ENCODE data around the gene PML.
"Not testable (repeated sequence)": the region's sequence is repeated elsewhere in the genome, so short reads cannot be mapped to it uniquely, and the experiment has no call there.

Gene PML

DNA sequence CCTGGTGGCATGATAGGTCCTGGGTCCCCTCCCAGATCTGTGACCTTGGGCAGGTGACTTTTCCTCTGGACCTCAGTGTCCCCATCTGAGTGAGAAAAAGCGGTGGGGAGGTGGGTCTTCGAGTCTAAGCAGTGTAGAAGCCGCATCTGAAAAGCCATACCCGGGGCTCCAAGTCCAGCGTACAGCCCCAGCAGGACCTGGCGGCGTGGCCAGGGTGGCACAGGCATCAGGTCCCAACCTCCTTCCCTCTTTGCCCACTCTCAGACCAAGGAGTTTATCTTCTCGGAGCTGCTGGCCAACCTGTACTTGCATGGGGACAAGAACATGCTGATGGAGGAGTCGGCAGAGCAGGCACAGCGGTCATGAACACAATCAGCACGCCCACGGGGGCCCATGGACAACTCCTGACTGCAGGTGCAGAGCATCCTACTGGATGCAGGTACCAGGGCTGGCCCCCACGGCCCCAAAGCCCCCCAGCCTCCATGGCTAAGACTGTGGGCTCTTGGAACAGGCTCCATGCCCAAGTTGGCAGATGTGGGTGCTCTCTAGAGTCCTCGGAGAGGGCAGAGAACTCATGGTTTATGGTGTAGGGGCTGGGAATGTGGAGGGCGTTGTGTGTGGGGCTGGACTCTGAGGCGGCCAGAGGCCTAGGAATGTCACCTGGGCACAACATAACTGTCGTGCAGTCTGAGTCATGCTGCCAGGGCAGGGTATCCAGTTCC is 69.1 kb downstream of the PML start:
- DNase-seq: not testable (repeated sequence)

DNA sequence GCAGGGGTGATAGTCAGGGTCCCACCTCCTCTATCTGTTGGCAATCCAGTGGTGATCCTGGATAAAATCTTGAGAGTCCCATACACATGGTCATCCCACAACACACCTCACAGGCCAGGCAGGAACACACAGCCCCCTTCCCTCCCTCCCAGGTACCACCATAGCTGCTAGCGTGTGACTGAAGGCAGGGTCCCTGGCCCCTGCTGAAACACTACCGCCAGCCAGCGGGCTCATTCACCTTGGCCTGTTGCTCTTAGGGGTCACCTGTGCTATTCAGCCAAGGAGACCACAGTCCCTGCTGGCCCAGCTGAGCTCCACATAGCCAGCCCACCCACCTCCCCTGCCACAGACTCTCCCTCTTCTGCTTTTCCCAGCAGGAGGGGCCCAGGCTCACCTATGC is 69.7 kb downstream of the PML start:
- not testable (repeated sequence) for DNase-seq

DNA sequence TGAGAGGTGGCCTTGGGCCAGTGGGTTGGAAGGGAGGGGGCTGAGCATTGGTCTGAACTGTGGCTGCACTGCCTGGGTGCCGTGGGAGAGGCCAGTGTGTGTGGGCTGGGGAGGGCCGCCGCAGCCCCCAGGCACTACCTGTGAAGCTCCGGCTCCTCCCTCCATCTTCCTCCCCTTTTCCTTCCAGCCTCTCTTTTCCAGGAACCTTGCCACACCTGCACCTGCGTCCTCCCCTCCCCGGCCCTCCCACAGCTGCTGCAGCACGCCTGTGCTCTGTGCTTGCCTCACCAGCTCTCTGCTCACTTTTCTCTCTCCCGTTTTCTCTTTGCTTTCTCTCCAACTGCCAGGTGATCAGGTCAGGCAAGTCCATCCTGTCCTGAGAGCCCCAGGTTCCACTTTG is 70.3 kb downstream of the PML start:
- DNase-seq: not testable (repeated sequence)

DNA sequence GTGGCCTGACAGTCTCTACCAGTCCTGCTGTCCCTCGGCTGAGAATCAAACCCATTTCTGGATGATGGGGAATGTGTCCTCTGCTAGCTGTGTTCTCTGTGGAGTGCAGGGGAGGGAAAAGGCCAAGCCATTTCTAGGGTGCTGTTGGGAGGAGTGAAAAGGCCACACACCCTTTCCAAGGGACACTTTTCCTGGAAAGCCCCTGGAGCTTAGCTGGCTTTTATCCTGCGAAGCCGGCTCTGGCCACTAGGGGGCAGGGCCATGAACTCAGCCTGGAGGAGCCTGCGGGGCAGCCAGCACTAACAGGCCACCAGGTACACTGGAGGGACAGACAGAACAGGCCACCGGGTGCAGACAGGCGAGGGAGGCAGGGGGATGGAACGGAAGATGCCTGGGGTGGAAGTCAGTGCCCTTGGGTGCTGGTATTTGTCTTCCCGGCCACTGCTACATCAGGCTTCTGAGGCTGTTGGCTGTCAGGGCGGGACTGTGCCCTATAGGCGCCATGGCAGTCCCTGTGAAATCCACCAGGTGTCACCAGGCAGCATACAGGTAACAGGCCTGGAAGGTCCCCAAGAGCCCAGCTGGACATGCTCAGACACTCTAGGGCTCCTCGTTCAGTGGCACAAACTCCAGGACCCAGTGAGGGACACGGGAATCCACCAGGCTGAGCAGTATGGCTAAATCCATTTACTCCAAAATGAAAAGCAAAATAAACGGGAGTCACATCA is 71.3 kb downstream of the PML start:
- peak; percentile 43 for DNase-seq

DNA sequence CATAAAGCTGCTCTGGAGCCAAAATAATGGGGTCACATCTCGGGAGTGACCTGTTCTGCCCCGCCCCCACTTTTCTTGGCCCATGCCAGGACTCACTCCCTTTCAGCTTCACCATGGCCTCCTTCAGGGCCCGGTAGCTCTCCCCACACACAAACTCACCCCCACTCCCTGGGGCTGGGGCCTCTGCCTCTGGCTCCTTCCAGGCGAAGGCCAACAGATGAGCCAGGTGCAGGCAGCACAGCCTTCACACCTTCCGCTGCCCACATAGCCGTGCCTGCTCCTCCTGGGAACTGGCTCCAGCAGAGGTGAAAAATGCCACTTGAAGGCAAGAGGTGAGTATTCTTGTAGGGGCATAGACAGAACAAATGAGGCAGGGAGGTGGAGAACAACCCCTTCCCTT is 77.1 kb downstream of the PML start:
- not testable (repeated sequence) for DNase-seq

DNA sequence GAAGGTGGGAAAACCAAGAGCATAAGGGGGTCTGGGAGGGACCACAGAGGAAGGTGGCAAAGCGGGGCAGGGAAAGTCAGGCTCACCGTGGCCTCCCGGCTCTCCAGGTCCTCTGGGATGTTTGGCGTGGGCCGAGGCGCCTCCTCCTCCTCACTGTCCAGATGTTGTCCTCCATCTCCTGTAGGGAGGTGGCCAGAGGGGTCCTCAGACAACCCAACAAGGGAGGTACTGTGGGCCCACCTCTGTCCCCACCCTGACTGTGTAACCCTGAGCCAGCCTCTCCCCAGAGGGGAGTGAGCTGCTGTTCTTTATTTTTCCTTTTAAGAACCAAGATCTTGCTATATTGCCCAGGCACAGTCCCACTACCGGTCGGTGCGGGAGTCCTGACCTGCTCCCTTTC is 77.6 kb downstream of the PML start:
- DNase-seq: not testable (repeated sequence)

DNA sequence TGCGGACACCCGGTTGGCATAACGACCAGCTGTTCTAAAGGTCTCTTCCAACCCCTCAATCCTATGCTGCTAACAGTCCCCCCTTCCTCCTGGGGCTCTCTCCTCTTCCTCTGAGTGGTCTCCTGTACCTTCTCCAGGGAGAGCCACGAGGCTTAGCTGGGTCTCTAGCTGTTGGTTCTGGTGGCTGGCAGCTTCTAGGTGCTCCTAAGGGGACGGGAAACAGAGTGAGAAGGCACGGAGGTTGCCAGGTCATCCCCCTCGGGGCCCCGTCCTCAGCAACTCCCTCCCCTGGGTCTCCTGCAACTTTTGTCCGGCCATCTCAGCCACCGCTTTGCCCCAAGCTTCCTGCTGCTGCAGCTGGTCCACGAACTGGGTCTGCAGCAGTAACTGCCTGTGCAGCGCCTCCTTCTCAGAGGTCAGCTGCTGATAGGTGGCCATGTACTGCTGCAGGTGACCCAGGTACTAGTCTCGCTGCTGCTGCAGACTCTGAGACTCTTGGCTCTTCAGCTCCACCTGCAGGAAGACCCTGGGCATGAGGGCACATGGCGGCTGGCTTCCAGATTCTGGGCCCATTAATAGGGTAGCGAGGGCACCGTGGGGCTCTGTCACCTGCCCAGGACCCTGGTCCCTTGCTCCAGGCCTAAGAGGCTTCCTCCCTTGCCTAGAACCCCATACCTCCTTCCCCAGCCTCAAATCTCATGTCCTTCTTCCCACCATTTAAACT is 78.3 kb downstream of the PML start:
- peak; percentile 26 for DNase-seq

DNA sequence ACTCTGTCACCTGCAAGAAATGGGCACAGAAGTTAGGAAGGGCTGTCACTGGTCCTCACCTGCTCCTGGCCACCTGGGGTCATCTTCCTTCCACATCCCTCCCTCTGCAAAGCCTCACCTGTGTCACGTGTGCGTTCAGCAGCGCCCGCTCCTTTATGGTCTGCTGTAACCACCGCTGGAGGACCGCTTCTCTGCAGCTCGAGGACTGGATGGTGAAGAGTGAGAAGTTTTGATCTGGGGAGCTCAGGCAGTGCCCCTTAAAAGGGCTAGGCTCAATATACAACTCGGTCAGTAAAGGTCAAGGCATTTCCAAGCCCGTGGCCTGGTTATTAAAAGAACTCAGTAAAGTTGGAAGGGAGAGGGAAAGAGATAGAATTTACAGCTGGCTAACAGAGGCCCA is 81.3 kb downstream of the PML start:
- not testable (repeated sequence) for DNase-seq

DNA sequence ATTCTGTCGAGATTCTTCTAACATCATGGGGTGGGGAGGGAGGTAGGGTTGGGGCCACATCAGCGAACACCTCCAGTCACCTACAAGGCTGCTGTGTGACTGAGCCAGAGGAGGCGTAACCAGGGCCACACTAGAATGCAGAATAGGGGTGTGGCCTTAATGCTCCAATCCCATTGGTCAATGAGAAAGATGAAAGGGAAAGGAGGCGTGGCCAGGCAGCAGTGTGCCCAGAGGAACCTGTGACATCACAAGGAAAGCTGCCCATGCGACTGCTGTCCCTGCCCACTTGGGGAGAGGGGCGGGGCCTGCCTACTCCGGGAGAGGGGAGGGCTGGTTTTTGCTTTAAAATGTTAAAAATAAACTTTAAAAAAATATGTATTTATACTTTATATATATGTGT is 87.9 kb downstream of the PML start, which contains the start of gene GOLGA6A:
GOLGA6A (minus strand) TSS at position 101 of the 400 bp plus-strand sequence; CDS start at position 60, 41 bp downstream.
- not testable (repeated sequence) for DNase-seq

DNA sequence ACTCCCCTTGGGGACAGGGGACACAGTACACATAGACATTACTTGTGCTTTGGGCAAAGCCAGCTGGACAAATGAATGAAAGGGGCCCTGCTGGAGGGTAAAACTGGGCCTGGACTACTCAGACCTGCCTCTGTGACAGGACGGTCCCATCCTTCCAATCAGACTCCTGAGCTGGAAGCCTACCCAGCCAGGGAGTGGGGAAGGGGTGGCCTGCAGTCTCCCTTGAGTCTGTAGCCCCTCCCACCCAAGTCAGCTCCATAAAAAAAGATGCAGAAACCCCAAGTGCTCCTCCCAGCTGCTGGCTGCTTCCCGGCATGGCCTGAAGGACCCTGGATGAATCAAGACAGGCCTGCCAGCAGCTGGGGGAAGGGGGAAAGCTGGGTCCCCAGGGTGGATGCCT is 100.1 kb downstream of the PML start:
- not testable (repeated sequence) for DNase-seq

DNA sequence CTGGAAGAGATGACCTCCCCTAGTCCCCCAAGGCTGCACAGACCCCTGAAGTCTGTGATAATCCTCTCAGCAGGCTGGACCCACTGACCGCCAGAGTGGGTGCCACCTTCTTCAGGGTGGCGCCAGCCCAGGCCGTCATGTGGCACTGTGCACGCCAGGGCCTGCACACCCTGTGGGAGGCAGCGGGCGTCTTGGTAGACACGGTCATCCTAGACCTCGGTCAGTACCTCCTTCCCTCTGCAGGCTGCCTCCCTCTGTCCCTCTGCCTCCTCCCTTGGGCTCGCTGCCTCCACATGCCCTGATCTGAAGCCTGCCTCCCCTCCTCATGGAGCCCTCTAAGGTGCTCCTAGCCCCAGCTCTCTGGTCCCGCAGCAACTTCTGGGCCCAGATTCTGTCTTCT is 101.1 kb downstream of the PML start:
- not testable (repeated sequence) for DNase-seq

DNA sequence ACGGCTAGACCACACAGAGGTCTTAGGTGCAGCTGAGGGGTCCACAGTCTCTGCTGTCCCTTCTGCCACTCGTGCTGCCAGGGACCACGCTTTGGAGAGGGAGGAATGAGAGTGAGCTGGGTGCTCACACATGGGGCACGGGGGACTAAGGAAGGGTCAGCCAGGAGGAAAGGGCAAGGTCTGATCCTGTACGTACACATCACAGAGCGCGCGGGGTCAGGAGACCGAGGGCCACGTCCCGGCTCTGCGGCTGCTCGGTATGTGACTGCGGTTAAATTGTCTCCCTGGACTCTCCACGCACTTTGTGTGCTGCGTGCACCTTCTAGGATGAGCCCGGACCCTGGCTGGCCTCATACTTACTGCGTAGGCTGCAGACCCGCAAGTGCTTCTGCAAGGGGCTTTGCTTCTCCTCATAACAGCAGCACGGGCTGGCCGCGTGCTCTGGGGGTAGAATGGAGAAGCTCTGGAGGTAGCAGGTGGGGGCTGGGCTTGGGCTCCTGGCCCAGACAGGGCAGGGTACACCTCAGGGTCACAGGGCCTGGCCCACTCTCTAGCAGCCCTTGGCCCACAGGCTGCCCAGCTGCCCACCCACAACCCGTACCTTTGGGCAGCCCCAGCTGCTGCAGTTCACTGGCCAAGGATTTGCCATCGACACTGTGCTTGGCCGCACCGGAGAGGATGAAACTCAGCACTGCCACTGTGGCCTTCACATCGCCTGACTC is 102.4 kb downstream of the PML start:
- not testable (repeated sequence) for DNase-seq
